Stimulated activated CD4-positive, alpha-beta T cell treated with anti-CD3 and anti-CD28 coated beads, Interleukin-2, amount 100 ng/mL, for 4 hours (primary cell): ENCODE data around the gene SUFU.
"Not testable (repeated sequence)": the region's sequence is repeated elsewhere in the genome, so short reads cannot be mapped to it uniquely, and the experiment has no call there.

ENCODE experiments used
- DNase-seq: peaks from one replicate; pipeline ENCODE4 v3.0.0-alpha.2; 2020; ENCODE audit warnings: low read depth

Gene SUFU

DNA sequence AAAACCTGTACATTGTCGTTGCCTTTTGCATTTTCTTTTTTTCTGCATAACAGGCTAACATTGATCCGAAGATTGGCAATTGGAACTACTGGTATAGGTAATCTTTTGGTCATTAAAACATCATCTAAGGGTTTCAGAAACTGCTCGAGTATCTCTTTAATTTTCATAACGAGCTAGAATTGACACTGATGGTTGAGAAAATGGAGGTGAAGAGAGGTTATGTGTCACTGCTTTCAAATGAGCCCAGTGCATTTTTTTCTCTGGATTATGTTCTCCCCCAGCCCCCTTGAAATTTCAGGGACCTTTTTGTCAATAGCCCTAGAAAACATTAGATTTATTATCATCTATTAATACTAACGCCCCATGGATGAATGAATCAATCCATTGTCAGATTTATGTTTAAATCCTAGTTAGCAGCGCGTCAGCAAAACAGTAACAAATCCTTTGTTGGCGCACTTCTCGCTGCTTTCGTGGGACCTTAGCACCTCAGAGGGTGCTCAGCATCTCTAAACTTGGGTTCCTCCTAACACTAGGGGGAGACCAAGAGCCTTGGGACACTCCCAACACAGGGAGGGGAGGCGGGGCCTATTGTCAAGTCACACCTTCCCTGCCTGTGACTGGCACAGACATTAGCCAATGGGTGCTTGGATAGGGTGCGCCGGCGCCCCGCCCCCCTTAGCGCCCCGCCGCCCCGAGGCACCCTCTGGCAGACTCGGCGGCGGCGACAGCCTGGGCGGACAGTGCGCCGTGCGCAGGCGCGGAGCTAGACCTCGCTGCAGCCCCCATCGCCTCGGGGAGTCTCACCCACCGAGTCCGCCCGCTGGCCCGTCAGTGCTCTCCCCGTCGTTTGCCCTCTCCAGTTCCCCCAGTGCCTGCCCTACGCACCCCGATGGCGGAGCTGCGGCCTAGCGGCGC lies at the start of gene SUFU:
SUFU (plus strand) TSS at position 709 of the 915 bp plus-strand sequence; CDS start at position 890, 181 bp downstream.
- peak; percentile 99 for DNase-seq

DNA sequence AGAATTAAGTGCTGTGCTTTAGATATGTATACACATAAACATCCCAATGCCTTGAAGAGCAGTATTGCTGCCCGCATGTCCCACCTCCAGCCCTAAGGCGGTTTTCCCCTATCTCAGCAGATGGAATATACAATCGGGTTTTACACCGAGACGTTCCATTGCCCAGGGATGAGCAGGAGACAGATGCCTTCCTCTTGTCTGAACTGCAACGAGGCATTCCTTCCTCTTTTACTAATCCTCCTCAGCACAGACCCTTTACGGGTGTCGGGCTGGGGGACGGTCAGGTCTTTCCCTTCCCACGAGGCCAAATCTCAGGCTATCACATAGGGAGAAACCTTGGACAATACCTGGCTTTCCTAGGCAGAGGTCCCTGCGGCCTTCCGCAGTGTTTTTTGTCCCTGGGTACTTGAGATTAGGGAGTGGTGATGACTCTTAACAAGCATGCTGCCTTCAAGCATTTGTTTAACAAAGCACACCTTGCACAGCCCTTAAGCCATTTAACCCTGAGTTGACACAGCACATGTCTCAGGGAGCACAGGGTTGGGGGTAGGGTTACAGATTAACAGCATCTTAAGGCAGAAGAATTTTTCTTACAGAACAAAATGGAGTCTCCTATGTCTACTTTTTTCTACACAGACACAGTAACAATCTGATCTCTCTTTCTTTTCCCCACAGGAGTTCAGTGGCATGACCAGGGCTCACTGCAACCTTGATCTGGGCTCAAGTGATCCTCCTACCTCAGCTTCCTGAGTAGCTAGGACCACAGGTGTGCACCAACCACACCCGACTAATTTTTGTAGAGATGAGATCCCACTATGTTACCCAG lies 48.9 kb upstream of the SUFU start:
- not testable (repeated sequence) for DNase-seq

DNA sequence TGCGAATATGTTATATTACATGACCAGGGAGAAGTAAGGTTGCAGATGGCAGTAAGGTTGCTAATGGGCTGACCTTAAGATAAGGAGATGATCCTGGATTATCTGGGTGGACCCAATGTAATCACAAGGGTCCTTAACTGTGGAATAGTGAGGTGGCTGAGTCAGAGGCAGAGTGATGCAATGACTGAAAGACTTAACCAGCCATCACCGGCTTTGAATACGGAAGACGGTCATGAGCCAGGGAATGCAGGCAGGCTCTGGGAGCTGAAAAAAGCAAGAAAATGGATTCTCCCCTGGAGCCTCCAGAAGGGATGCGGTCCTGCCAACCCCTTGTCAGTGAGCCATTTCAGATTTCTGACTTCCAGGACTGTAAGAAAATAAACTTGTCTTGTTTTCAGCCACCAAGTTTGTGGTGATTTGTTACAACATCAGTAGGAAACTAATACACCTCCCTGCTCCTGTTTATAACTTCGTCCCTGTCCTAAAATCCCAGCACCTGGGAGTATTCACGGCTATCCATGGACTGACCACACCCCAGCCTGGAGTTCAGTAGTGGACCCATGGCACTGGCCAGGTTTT lies 47.8 kb upstream of the SUFU start:
- no peak for DNase-seq

DNA sequence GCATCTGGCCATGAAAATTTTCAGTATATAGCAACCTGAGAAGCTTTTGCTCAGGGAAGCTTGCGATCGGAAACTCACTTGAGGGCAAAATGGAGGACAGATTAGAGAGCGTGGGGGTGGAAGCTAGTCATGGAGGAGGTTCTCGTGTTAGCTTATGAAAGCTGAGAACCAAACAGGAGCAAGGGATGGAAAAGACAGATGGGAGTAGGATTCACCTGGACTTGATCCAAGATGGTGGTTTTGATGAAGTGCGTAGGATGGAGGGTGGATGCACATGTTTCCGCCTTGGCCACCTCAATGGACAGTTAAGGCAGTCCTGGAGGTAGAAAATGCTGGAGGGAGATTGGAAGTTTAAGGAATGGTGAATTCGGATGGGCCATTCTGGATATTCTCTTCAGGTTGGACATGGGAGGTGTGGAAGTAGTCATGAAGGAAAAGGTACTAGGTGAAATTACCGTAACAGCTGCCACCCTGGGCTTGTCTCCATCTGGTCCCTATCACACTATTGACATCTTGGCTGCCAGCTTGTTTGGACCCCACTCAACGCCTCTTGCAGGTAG lies 46.1 kb upstream of the SUFU start:
- no peak for DNase-seq

DNA sequence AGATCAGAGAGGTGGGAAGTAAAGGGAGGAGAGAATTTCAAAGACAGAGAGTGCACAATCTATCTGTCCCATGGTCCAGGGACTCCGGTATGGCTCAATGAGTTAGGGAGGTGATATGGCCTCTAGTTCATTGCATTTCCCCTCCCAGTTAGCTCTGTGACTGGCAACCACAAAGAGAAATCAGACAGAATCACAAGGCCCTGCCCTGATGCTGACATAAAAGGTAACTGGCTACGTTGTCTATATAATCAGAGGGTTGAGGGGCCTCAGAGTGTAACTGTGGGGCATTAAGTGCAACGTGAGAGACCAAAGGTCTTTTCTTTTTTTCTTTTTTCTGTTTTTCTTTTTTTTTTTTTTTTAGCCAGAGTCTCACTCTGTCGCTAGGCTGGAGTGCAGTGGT lies 45.1 kb upstream of the SUFU start:
- no peak for DNase-seq

DNA sequence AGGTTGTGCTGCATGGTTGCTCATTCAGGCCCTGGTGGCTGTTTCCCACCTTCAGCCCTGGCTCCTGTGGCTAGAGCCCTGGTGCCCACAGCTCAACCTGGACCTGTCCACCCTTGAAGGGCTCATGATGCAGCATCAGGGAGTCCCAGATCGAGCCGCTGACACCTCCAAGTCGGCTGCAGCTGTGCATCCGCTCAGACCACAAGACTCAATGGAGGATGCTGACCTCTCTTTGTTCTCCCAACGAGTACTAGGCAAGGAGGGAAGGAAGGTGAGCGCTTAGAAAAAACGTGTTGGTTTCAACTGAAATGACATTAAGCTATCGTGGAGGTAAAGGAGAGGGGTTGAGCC lies 43.0 kb upstream of the SUFU start:
- no peak for DNase-seq

DNA sequence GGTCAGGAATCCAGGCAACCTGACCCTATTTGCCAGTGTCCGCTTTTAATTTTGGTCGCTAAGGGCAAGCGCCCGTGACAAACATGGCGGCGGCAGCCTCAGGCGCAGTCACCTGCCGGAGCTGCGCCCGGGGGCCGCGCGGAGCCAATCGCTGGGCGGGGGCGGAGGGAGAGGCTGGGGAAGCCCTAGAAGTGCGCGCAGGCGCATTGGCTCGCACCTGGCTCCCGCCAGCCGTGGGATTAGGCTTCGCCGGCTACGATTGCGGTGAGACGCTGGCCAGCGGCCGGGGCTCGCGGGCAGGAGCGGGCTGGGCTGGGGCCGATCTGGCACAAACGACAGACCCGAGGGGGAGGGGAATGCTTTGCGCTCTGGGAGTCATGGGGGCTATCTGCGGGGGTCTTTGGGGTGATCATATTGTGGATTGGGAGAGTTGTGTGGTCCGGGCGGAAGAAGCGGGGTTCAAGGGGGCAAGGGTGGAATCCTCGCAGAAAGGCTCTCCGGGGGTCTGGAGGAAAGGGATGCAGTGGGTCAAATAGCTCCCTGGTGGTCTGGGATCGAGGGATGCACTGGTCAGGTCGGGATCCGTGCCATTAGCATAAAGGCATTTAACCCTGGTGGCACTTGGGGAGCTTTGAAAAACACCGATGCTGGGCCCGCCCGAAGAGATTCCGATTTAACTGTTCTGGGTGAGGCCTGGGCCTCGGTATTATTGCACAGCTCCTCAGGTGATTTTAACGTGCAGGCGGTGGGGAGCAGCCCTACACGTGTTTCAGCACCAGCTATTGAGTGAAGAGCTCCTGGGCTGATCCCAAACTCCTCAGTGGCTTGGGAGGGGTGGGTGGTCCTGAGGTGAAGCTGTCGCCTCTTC lies 42.4 kb upstream of the SUFU start:
- DNase-seq, result peak; percentile 92

DNA sequence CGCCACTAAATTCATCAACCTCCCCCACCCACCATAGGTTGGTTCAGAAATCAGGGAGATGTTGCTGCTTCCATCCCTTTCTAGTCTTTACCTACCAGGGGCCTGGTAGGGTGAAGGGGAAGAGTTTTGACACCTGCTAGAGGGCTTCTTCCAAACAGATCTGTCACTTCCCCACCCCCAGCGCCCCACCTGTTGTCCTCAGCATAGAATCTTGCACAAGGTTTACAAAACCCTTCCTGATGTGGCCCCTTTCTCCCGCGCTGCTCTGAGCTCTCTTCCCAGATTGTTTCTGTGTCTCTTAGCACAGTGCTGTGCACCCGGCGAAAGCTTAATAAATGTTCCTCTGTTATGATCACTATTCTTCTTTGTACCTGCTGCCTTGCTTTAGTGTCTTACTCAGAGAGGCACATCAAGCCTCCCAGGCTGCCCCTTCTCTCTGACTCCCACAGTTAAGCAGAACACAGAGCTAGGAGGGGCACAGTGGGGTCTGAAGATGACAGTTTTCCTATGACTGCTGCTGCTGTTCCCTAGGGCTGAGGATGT lies 41.2 kb upstream of the SUFU start:
- DNase-seq, result no peak

DNA sequence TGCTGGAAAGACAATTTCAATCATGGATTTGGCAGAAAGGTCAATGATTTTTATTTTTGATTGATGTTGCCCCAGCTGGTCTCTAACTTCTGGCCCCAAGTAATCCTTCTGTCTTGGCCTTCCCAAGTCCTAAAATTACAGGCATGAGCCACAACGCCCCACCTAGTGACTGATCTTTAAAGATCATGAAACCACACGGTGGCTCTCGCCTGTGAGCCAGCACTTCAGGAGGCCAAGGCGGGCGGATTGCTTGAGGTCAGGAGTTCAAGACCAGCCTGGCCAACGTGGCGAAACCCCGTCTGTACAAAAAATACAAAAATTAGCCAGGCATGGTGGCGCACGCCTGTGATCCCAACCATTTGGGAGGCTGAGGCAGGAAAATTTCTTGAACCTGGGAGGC lies 39.8 kb upstream of the SUFU start:
- DNase-seq, result no peak

DNA sequence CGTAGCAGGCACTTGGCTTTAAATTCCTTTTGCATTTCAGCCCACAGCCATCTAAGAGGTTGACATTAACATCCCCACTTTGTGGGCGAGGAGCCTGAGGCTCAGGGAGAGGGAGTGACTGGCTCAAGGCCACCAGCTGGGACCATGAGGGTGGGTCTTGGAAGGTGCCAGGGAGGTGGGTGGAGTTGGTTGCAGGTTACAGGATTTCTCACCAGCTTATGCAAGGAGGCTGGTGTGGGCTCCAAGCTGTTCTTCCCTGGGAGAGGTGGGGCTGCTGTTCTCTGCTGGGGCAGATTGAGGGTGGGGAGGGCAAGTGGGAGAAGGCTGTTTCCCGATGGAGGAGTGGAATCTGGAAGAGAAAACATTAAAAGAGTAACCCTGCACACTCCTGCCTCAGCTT lies 38.3 kb upstream of the SUFU start:
- DNase-seq, result no peak

DNA sequence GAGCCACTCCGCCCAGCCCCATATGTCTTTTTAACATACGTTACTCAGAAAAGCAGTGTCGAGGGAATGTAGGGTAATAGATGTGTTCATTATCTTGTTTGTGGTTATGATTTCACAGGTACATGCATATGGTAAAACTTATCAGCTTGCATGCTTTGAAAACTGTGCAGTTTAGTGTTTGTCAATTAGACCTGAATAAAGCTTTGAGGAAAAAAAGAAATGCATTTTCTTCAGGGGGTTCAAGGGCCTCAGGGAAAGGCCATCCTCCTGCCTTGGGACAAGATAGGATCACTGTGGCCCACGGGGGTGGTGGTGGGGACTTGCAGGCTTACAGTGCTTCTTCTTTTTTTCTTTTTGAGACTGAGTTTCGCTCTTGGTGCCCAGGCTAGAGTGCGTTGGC lies 36.5 kb upstream of the SUFU start:
- DNase-seq, result no peak

DNA sequence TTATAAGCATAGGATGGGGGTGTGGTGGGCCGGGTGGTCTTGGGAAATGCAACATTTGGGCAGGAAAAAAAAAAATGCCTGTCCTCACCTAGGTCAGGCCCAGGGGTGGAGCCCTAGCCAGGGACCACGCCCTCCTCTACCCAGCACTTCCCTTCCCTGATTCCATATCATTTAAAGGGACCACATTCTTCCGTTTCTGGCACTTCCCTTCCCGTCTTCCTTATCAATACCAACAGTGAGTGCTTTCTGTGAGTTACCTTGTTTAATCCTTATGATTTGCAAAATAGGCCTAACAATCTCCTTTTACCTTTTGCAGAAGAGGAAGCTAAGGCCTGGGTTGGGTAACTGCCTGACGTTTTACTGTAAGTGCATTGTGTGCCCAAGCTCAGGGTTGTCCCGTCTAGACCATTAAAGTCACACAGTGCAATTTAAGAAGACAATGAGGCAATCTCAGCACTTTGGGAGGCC lies 35.8 kb upstream of the SUFU start:
- DNase-seq, result no peak

DNA sequence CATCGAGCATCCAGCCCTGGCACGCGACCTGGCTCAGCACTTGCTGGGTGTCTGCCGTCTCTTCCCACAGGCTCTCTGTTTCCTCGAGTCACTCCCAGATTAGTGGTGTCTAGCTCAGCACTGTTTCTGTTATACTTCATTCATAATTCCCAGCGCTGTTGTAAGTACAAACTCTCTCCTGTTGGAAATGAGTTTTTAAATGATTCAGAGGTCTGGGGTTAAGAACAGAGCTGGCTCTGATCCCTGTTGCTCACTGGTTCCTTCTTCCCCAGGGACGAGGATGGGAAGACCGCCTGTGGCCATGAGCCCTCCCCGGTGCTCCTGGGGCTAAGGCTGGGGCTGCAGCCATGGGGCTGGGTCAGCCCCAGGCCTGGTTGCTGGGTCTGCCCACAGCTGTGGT lies 35.1 kb upstream of the SUFU start:
- no peak for DNase-seq

DNA sequence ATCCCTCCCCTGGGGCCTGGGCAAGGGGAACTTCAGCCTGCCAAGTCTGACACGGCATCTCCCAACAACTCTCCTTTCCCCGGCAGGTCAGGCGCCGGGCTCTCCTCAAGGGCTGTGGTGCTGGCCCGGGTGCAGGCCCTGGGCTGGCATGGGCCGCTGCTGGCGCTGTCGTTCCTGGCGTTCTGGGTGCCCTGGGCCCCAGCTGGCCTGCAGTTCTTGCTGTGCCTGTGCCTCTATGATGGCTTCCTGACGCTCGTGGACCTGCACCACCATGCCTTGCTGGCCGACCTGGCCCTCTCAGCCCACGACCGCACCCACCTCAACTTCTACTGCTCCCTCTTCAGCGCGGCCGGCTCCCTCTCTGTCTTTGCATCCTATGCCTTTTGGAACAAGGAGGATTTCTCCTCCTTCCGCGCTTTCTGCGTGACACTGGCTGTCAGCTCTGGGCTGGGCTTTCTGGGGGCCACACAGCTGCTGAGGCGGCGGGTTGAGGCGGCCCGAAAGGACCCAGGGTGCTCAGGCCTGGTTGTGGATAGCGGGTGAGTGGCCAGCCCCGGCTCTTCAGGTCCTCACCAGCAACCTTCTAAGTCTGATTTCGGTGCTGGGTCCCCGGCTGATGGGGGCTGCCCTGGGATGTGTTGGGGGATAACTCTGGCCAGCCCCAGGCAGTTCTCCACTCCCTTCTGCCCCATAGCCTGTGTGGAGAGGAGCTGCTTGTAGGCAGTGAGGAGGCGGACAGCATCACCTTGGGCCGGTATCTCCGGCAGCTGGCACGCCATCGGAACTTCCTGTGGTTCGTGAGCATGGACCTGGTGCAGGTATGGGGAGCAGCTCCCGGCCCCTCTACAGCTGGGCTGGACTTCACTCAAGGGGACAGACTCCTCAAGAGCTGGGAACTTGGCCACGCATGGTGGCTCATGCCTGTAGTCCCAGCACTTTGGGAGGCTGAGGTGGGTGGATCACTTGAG lies 32.9 kb upstream of the SUFU start:
- no peak for DNase-seq

DNA sequence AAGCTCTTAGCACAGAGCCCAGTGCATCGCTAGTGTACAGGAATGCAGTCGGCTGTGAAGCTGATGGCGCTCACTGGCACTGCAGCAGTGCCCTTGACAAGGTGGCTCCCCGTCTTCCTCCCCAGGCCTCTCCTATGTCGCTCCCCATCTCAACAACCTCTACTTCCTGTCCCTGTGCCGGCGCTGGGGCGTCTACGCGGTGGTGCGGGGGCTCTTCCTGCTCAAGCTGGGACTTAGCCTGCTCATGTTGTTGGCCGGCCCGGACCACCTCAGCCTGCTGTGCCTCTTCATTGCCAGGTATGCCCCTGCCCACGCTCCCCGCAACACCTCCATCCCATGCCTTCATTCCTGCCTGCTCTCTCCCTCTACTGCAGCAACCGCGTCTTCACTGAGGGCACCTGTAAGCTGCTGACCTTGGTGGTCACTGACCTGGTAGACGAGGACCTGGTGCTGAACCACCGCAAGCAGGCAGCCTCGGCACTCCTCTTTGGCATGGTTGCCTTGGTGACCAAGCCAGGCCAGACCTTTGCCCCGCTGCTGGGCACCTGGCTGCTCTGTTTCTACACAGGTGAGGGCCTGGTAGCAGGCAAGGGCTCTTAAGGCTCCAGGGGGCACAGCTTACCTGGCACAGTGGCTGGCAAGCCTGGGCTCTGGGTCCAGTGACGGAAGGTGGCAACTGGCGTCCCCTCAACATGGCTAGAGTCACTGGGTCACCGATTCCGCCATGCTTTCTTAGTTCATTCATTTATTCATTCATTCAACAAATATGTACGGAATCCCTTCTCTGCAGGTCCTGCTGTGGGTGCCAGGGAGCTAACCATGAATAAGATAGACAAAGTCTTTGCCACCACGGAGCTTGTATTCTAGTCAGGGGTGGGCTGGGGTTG lies 30.1 kb upstream of the SUFU start:
- DNase-seq, result no peak

DNA sequence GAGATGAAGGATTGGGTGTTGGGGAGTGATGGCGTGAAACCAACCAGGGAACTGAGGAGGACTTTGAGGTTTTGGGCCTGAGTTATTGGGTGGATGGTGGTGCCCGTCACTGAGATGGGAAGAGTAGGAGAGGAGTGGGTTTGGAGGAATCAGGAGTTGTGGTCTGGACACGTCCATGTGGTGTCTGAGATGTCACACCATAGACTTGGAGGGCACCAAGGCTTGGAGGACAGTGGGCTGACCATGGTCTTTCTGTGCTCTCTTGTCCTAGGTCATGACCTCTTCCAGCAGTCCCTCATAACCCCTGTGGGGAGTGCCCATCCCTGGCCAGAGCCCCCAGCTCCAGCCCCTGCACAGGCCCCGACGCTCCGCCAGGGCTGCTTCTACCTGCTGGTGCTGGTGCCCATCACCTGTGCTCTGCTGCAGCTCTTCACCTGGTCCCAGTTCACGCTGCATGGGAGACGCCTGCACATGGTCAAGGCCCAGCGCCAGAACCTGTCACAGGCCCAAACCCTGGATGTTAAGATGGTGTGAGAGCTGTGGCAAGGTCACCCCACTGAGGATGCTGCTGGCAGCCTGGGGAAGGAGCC lies 28.2 kb upstream of the SUFU start:
- no peak for DNase-seq

DNA sequence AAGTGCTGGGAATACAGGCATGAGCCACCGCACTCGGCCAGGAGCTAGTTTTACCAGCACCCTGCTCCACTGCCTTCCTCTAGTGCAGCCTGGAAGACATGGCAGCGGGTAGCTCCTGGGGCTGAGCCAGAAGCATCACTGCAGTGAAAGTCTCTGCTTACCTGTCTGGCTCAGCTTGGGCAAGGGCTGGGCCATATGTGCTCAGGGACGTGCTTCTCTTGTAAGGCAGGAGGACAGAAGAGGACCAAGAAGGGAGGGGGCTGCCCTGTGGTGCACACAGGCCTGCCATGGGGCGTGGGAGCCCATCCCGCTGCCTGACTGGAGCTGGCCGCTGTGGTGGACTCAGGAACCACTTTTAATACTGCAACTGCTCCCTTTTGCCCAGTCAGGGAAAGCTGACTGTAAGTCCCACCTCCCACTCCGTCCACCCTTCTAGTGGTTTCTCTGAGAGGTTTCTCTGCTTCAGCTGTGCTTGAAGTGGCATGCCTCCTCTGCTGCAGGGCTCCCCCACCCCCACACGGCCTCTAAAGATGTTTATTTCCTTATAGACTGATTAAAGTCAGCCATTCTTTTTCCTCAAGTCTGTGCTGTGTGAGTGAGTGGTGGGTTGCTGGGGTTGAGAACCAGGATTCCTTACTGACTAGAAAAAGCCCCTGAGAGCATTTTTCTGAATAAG lies 27.2 kb upstream of the SUFU start:
- DNase-seq, result no peak

DNA sequence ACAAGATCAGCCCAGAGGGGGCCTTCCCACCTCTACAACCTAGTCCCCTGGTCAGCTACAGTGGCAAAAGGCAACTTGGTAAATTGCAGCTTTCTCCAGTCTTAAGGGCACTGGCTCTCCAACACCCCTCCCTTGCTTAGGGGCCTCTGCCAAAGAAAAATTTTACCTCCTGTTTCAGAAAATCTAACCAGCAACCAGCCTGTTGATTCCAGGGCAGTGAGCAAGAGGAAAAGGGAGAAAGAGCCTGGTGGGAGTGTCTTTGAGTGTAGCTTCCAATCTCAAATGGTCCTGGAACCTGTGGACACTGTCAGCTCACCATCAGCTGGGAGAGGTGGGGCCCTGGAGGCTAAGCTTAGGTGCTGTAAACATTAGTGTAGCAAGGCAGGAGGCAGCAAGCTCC lies 24.1 kb upstream of the SUFU start:
- no peak for DNase-seq
